ENCODE measurements around the gene CD247. TPM values are rescaled to one million over a fixed set of nuclear protein-coding genes. Genes with fewer than 3 reads are reported as not detected.

Gene CD247
- total and polyA plus RNA-seq, 2 experiments from 2014 or later: not detected

- H3K4me2 ChIP-seq: no peak overlapping the region
- H4K20me1 ChIP-seq (ENCODE audit: insufficient read depth, poor library complexity, severe bottlenecking): no peaks in the 10 kb centered on the region
- H3K4me3 ChIP-seq: no peak overlapping the region
- no peaks in the 10 kb centered on the region for H3K27me3 ChIP-seq
- WGBS (ENCODE audit: low lambda C conversion rate, missing lambda C conversion rate): 95% methylated on average over 30 of the region's 30 CpGs
- H3K9me3 ChIP-seq (ENCODE audit: low read depth): no peaks in the 10 kb centered on the region
- no peaks in the 10 kb centered on the region for H3K36me3 ChIP-seq (replicated peaks; ENCODE audit: insufficient read depth, low read depth)
- TF ChIP-seq CTCF (IDR thresholded peaks at IDR 0.05; ENCODE audit: poor library complexity) (no peak), EZH2 (IDR thresholded peaks at IDR 0.05; ENCODE audit: borderline replicate concordance) (no peak), EZH2phosphoT487 (IDR thresholded peaks at IDR 0.05; ENCODE audit: low read depth, severe bottlenecking, unreplicated experiment) (no peak)
- no peaks in the 10 kb centered on the region for H3K9me2 ChIP-seq (replicated peaks; ENCODE audit: insufficient read depth)
- no peak overlapping the region for H2AFZ ChIP-seq
- no peak for DNase-seq (ENCODE audit: low spot score)
- no peaks in the 10 kb centered on the region for H3K4me1 ChIP-seq (ENCODE audit: insufficient read depth)
- H3K27ac ChIP-seq: no peak overlapping the region
- no peaks in the 10 kb centered on the region for H3K79me2 ChIP-seq
These were observed 596 bp downstream of the CD247 start for GRCh38 chr1:167517535-167518330.

- H3K36me3 ChIP-seq (replicated peaks; ENCODE audit: insufficient read depth, low read depth): no peaks in the 10 kb centered on the region
- no peak overlapping the region for H3K4me2 ChIP-seq
- DNase-seq (ENCODE audit: low spot score): no peak
- H4K20me1 ChIP-seq (ENCODE audit: insufficient read depth, poor library complexity, severe bottlenecking): no peaks in the 10 kb centered on the region
- H3K9me3 ChIP-seq (ENCODE audit: low read depth): no peaks in the 10 kb centered on the region
- TF ChIP-seq CTCF (IDR thresholded peaks at IDR 0.05; ENCODE audit: poor library complexity) (no peak), EZH2 (IDR thresholded peaks at IDR 0.05; ENCODE audit: borderline replicate concordance) (no peak), EZH2phosphoT487 (IDR thresholded peaks at IDR 0.05; ENCODE audit: low read depth, severe bottlenecking, unreplicated experiment) (no peak)
- H3K4me1 ChIP-seq (ENCODE audit: insufficient read depth): peaks cover 5% of the 10 kb centered on the region
- H3K27me3 ChIP-seq: no peaks in the 10 kb centered on the region
- no peaks in the 10 kb centered on the region for H3K9me2 ChIP-seq (replicated peaks; ENCODE audit: insufficient read depth)
- H3K27ac ChIP-seq: no peak overlapping the region
- no peak overlapping the region for H2AFZ ChIP-seq
- WGBS (ENCODE audit: low lambda C conversion rate, missing lambda C conversion rate): 87% methylated on average over 19 of the region's 19 CpGs
- H3K79me2 ChIP-seq: no peaks in the 10 kb centered on the region
- no peak overlapping the region for H3K4me3 ChIP-seq
These were observed 1.6 kb downstream of the CD247 start for GRCh38 chr1:167516404-167517388.

- Histone ChIP-seq H3K4me3 (no peak overlapping the region), H3K79me2 (no peaks in the 10 kb centered on the region), H3K9me2 (replicated peaks; ENCODE audit: insufficient read depth) (no peaks in the 10 kb centered on the region), H3K4me2 (no peak overlapping the region), H3K27me3 (no peaks in the 10 kb centered on the region), H4K20me1 (ENCODE audit: insufficient read depth, poor library complexity, severe bottlenecking) (no peaks in the 10 kb centered on the region), H3K27ac (no peak overlapping the region), H2AFZ (no peak overlapping the region), H3K36me3 (replicated peaks; ENCODE audit: insufficient read depth, low read depth) (no peaks in the 10 kb centered on the region), H3K4me1 (ENCODE audit: insufficient read depth) (peaks cover 5% of the 10 kb centered on the region), H3K9me3 (ENCODE audit: low read depth) (no peaks in the 10 kb centered on the region)
- DNase-seq (ENCODE audit: low spot score): no peak
- 83% methylated on average over 4 of the region's 4 CpGs for WGBS (ENCODE audit: low lambda C conversion rate, missing lambda C conversion rate)
- TF ChIP-seq EZH2phosphoT487 (IDR thresholded peaks at IDR 0.05; ENCODE audit: low read depth, severe bottlenecking, unreplicated experiment): no peak
- no peak for TF ChIP-seq EZH2 (IDR thresholded peaks at IDR 0.05; ENCODE audit: borderline replicate concordance)
- no peak for TF ChIP-seq CTCF (IDR thresholded peaks at IDR 0.05; ENCODE audit: poor library complexity)
These were observed 2.4 kb downstream of the CD247 start for GRCh38 chr1:167515893-167516321.
